Left ventricle myocardium inferior (tissue), 1 donor: ENCODE results near the gene EEF1AKMT4. TPM values are rescaled to one million over a fixed set of nuclear protein-coding genes. Genes with fewer than 3 reads are reported as not detected.

Source experiments
- DNase-seq: peaks from one replicate; pipeline ENCODE4 v3.0.0-alpha.2; 2020
- H3K27ac ChIP-seq: fragments of 200-600 bp; replicated peaks from 2 replicates; pipeline ENCODE4 v1.8.0; 2021
- H3K27me3 ChIP-seq: fragments of 200-600 bp; 2 replicates; pipeline ENCODE4 v1.8.0; 2021; ENCODE audit warnings: low read depth
- H3K36me3 ChIP-seq: fragments of 200-600 bp; 2 replicates; pipeline ENCODE4 v1.8.0; 2021
- H3K4me1 ChIP-seq: fragments of 200-600 bp; 2 replicates; pipeline ENCODE4 v1.8.0; 2021
- H3K4me3 ChIP-seq: fragments of 200-600 bp; 2 replicates; pipeline ENCODE4 v1.8.0; 2021; ENCODE audit warnings: mild to moderate bottlenecking, moderate library complexity
- H3K9me3 ChIP-seq: fragments of 200-600 bp; replicated peaks from 2 replicates; pipeline ENCODE4 v1.8.0; 2021
- intact Hi-C: fragments of 100-400 bp; cut with micrococcal nuclease; formaldehyde crosslinking; loops from one replicate; pipeline ENCODE4 v1.11.0; 2022
- total RNA-seq: library from RNA; stranded (reverse); fragmentation: NEBNext Ultra II Directional; extraction: Animal tissue kit (Norgen Biotek cat#: 25700); gene quantifications from one replicate; pipeline ENCODE4 v1.2.1, GENCODE V29; 2021
- TF ChIP-seq, protein P1 (sequence below): fragments of 200-600 bp; IDR thresholded peaks from 2 replicates; pipeline ENCODE4 v1.8.0; 2021; ENCODE audit warnings: antibody characterized with exemption, mild to moderate bottlenecking, borderline replicate concordance
- donor health status: DM: no; HTN: yes; CAD: no; lungs with severe emphysema.

Gene EEF1AKMT4
- total RNA-seq, 1 donor from 2014 or later: 1.6 TPM

DNA sequence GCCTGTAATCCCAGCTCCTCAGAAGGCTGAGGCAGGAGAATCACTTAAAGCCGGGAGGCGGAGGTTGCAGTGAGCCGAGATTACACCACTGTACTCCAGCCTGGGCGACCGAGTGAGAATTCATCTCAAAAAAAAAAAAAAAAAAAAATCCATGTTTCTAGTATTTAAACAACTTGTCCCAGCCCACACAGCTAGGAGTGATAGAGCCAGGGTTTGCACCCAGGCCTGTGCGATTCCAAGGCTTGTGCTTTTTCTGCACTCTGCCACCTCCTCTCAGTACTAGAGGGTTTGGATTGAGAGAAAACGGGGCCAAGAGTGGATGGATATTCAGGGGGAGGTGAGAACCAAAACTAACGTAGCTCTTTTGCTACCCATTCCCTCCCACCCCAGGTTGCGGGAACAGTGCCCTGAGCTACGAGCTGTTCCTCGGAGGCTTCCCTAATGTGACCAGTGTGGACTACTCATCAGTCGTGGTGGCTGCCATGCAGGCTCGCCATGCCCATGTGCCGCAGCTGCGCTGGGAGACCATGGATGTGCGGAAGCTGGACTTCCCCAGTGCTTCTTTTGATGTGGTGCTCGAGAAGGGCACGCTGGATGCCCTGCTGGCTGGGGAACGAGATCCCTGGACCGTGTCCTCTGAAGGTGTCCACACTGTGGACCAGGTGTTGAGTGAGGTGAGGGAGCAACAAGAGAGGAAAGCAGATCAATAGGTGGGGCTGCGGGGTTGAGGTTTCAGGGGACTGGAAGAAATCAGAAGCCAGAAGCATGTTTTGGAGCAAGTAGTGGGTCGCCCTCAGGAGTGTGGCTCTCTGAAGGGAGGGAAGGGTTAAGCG lies 7.8 kb downstream of the EEF1AKMT4 start:
- intact Hi-C loops: no loop called here
- H3K4me3 ChIP-seq: no peak overlapping the region
- no peak for DNase-seq
- TF ChIP-seq, protein P1, sequence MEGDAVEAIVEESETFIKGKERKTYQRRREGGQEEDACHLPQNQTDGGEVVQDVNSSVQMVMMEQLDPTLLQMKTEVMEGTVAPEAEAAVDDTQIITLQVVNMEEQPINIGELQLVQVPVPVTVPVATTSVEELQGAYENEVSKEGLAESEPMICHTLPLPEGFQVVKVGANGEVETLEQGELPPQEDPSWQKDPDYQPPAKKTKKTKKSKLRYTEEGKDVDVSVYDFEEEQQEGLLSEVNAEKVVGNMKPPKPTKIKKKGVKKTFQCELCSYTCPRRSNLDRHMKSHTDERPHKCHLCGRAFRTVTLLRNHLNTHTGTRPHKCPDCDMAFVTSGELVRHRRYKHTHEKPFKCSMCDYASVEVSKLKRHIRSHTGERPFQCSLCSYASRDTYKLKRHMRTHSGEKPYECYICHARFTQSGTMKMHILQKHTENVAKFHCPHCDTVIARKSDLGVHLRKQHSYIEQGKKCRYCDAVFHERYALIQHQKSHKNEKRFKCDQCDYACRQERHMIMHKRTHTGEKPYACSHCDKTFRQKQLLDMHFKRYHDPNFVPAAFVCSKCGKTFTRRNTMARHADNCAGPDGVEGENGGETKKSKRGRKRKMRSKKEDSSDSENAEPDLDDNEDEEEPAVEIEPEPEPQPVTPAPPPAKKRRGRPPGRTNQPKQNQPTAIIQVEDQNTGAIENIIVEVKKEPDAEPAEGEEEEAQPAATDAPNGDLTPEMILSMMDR: no peak
- no peaks in the 10 kb centered on the region for H3K9me3 ChIP-seq
- no peaks in the 10 kb centered on the region for H3K36me3 ChIP-seq
- peaks cover 27% of the 10 kb centered on the region for H3K4me1 ChIP-seq
- H3K27me3 ChIP-seq: peaks cover 43% of the 10 kb centered on the region
- H3K27ac ChIP-seq: no peak overlapping the region

- no peaks in the 10 kb centered on the region for H3K9me3 ChIP-seq
- peaks cover 34% of the 10 kb centered on the region for H3K4me1 ChIP-seq
- no peak for DNase-seq
- H3K4me3 ChIP-seq: no peak overlapping the region
- TF ChIP-seq, protein P1: no peak
- peaks cover 60% of the 10 kb centered on the region for H3K27me3 ChIP-seq
- no peak overlapping the region for H3K27ac ChIP-seq
- no peaks in the 10 kb centered on the region for H3K36me3 ChIP-seq
- intact Hi-C loops: no loop called here
Observed at GRCh38 chr3:184258926-184259325, 9.5 kb downstream of the EEF1AKMT4 start.

- Histone ChIP-seq H3K9me3 (no peaks in the 10 kb centered on the region), H3K4me1 (peaks cover 34% of the 10 kb centered on the region), H3K27me3 (peaks cover 65% of the 10 kb centered on the region), H3K27ac (no peak overlapping the region), H3K4me3 (peak overlapping the region; percentile 66), H3K36me3 (no peaks in the 10 kb centered on the region)
- DNase-seq: no peak
- TF ChIP-seq, protein P1: no peak
- intact Hi-C loops: no loop called here
Observed at GRCh38 chr3:184259396-184259877, 10.0 kb downstream of the EEF1AKMT4 start.

DNA sequence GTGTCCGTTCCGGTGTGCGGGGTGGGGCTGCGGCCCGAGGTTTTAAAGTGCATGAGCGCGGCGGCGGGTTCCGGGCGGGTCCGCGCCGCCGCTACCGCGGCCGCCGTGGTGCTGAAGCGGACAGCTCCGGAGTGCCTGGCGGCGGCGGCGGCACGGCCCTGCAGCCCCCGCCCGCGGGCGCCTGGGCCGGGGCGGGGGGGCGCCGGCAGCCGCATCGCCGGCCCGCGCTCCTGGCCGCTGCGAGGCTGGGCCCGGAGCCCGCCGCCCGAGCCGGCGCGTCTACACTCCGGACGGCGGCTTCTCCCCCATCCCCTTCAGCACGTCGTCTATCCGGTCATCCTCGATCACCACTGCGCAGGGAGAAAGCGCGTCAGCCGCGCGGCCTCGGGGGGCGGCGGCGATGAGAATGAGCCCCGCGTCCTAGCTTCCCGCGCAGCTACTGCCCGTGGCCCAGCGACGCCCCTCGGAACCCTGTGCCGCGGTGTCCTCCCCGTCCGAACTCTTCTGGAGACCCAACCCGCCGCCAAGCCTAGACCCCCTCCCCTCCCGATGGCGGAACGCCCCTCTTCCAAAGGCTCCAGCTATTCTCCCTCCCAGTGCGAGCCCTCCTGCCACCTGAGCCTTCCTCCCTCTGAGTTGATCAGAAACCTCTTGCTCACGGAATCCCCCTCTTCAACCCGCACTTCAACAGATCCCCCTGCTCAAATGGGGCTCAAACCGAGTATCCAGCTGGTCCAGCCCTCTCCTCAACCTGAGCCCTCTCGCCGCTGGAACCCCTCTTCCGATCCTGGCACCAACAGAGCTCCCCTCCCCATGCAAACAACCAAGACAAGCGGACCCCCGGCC lies 10.6 kb downstream of the EEF1AKMT4 start:
- Histone ChIP-seq H3K36me3 (no peaks in the 10 kb centered on the region), H3K4me1 (peaks cover 34% of the 10 kb centered on the region), H3K27ac (no peak overlapping the region), H3K27me3 (peaks cover 71% of the 10 kb centered on the region), H3K4me3 (peak overlapping the region; percentile 66), H3K9me3 (no peaks in the 10 kb centered on the region)
- intact Hi-C loops: no loop called here
- TF ChIP-seq, protein P1: no peak
- DNase-seq: peak; percentile 29

- TF ChIP-seq, protein P1: no peak
- Histone ChIP-seq H3K27me3 (peaks cover 78% of the 10 kb centered on the region), H3K4me1 (peaks cover 34% of the 10 kb centered on the region), H3K9me3 (no peaks in the 10 kb centered on the region), H3K27ac (no peak overlapping the region), H3K4me3 (peak overlapping the region; percentile 66), H3K36me3 (no peaks in the 10 kb centered on the region)
- DNase-seq: no peak
- intact Hi-C loops: no loop called here
Observed at GRCh38 chr3:184260724-184261269, 11.3 kb downstream of the EEF1AKMT4 start.
